Chondrocyte (in vitro differentiated cells): Measurements from ENCODE around the gene PTPRC. TPM values are rescaled to one million over a fixed set of nuclear protein-coding genes. Genes with fewer than 3 reads are reported as not detected.

Experiments
- DNase-seq: peaks from one replicate; pipeline ENCODE4 v3.0.0; 2021; ENCODE audit warnings: mixed read lengths, low spot score
- H3K27ac Mint-ChIP-seq: one replicate; pipeline ENCODE4 v1.8.0; 2021; ENCODE audit warnings: mild to moderate bottlenecking, moderate library complexity, mixed read lengths; ENCODE audit not compliant: unreplicated experiment
- H3K27me3 Mint-ChIP-seq: 2 replicates; pipeline ENCODE4 v1.8.0; 2021; ENCODE audit warnings: low read depth, mixed read lengths
- H3K36me3 Mint-ChIP-seq: 2 replicates; pipeline ENCODE4 v1.8.0; 2021; ENCODE audit warnings: low read depth, mixed read lengths
- H3K4me1 Mint-ChIP-seq: 2 replicates; pipeline ENCODE4 v1.8.0; 2021; ENCODE audit warnings: low read depth, mild to moderate bottlenecking, mixed read lengths
- H3K4me3 Mint-ChIP-seq: one replicate; pipeline ENCODE4 v1.8.0; 2021; ENCODE audit warnings: mild to moderate bottlenecking, moderate library complexity, mixed read lengths; ENCODE audit not compliant: unreplicated experiment
- H3K9me3 Mint-ChIP-seq: 2 replicates; pipeline ENCODE4 v1.8.0; 2021; ENCODE audit warnings: low read depth, mixed read lengths
- CTCF ChIP-seq: fragments of 200-600 bp; sonication (generic); IDR thresholded peaks from 2 replicates; pipeline ENCODE4 v1.5.0; 2021; ENCODE audit warnings: antibody characterized with exemption, mild to moderate bottlenecking, moderate library complexity
- total RNA-seq: library from RNA; stranded (reverse); gene quantifications from 3 replicates; pipeline ENCODE4 v1.2.1, GENCODE V29; 2021

PTPRC gene
- total RNA-seq, 1 donor from 2014 or later: not detected

GRCh38 chr1:198699167-198700015, 60.6 kb downstream of the PTPRC start:
- no peaks in the 10 kb centered on the region for H3K9me3 Mint-ChIP-seq
- no peaks in the 10 kb centered on the region for H3K36me3 Mint-ChIP-seq
- H3K27ac Mint-ChIP-seq: peak overlapping the region; percentile 43
- H3K4me3 Mint-ChIP-seq: peak overlapping the region; percentile 17
- DNase-seq: peak; percentile 64
- H3K4me1 Mint-ChIP-seq: peaks cover 22% of the 10 kb centered on the region
- H3K27me3 Mint-ChIP-seq: no peaks in the 10 kb centered on the region
- peak; percentile 84 for TF ChIP-seq CTCF

GRCh38 chr1:198700016-198700392, 61.2 kb downstream of the PTPRC start:
- no peak overlapping the region for H3K4me3 Mint-ChIP-seq
- no peaks in the 10 kb centered on the region for H3K27me3 Mint-ChIP-seq
- H3K4me1 Mint-ChIP-seq: peaks cover 22% of the 10 kb centered on the region
- no peak for TF ChIP-seq CTCF
- H3K36me3 Mint-ChIP-seq: no peaks in the 10 kb centered on the region
- no peak for DNase-seq
- H3K9me3 Mint-ChIP-seq: no peaks in the 10 kb centered on the region
- no peak overlapping the region for H3K27ac Mint-ChIP-seq

GRCh38 chr1:198700396-198700795, 61.6 kb downstream of the PTPRC start:
- no peaks in the 10 kb centered on the region for H3K9me3 Mint-ChIP-seq
- no peaks in the 10 kb centered on the region for H3K36me3 Mint-ChIP-seq
- no peak overlapping the region for H3K27ac Mint-ChIP-seq
- TF ChIP-seq CTCF: no peak
- no peaks in the 10 kb centered on the region for H3K27me3 Mint-ChIP-seq
- no peak overlapping the region for H3K4me3 Mint-ChIP-seq
- peaks cover 22% of the 10 kb centered on the region for H3K4me1 Mint-ChIP-seq
- DNase-seq: no peak

GRCh38 chr1:198701250-198701649, 62.4 kb downstream of the PTPRC start:
- Mint-ChIP-seq H3K27ac (no peak overlapping the region), H3K27me3 (no peaks in the 10 kb centered on the region), H3K9me3 (no peaks in the 10 kb centered on the region), H3K4me1 (peaks cover 22% of the 10 kb centered on the region), H3K4me3 (no peak overlapping the region), H3K36me3 (no peaks in the 10 kb centered on the region)
- no peak for DNase-seq
- no peak for TF ChIP-seq CTCF

- no peak for DNase-seq
- no peak for TF ChIP-seq CTCF
- no peak overlapping the region for H3K27ac Mint-ChIP-seq
- no peak overlapping the region for H3K4me3 Mint-ChIP-seq
- H3K4me1 Mint-ChIP-seq: peaks cover 22% of the 10 kb centered on the region
- no peaks in the 10 kb centered on the region for H3K36me3 Mint-ChIP-seq
- no peaks in the 10 kb centered on the region for H3K9me3 Mint-ChIP-seq
- no peaks in the 10 kb centered on the region for H3K27me3 Mint-ChIP-seq
These were observed 63.1 kb downstream of the PTPRC start for GRCh38 chr1:198701766-198702539.
